ENCODE data around the gene CPNE9. TPM values are rescaled to one million over a fixed set of nuclear protein-coding genes. Genes with fewer than 3 reads are reported as not detected.

CPNE9 gene
- total and polyA plus RNA-seq, 2 of the 8 experiments (the other 6 are each of a cell fraction or from before 2014, with no cell fraction given), result 4.8 to 6.0 TPM

DNA sequence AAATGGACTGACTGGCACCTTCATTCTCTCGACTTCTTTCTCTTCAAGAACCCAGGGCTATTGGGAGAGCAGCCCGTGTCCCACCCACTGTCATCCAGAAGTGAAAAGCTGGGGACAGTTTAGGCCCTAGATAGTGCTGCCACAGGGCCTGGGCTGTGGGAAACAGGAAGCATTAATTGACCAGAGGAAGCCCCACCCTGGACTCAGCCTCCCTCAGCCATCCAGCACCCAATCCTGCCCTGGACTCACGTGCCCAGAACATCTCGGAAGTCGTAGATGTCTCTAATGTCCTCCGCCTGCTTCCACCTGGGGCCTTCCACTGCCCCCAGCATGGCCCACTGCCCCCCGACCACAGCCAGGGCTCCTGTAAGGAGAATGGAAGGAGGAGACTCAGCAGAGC, 63.8 kb downstream of the CPNE9 start:
- H2BK15ac ChIP-seq (ENCODE audit: low read length), result no peak overlapping the region
- no peak overlapping the region for H2AFZ ChIP-seq (ENCODE audit: low read length)
- H2BK20ac ChIP-seq (ENCODE audit: low read length), result no peak overlapping the region
- ChIA-PET POLR2A (ENCODE audit: partially characterized antibody) (interaction anchor here (1.1 to 5.2 kb wide), 2 partner anchors 11 to 16 kb away, joined by 4 to 43 read pairs; partner anchors contain the start of gene OGG1), CTCF (ENCODE audit: partially characterized antibody) (interaction anchor here (0.6 kb wide), 1 partner anchor 487 kb away, joined by 3 read pairs; no protein-coding TSS in a partner anchor)
- no peak overlapping the region for H3K9ac ChIP-seq (replicated peaks in 1 of 4; ENCODE audit: extremely low read depth in 1 of 4, low read depth in 3 of 4, low read length in 3 of 4)
- no peak for TF ChIP-seq SIRT6 (IDR thresholded peaks at IDR 0.05; ENCODE audit: low read length)
- TF ChIP-seq RAD21 (IDR thresholded peaks at IDR 0.05 in 1 of 2, conservative IDR thresholded peaks at IDR 0.05 in 1 of 2; ENCODE audit: low read depth in 2 of 2, low read length in 2 of 2), result no peak
- TF ChIP-seq, protein P1, sequence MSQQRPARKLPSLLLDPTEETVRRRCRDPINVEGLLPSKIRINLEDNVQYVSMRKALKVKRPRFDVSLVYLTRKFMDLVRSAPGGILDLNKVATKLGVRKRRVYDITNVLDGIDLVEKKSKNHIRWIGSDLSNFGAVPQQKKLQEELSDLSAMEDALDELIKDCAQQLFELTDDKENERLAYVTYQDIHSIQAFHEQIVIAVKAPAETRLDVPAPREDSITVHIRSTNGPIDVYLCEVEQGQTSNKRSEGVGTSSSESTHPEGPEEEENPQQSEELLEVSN (IDR thresholded peaks at IDR 0.05), result no peak
- TF ChIP-seq EZH2 (IDR thresholded peaks at IDR 0.05; ENCODE audit: low read depth, low read length, severe bottlenecking), result no peak
- TF ChIP-seq SUZ12 (IDR thresholded peaks at IDR 0.05; ENCODE audit: low read length), result no peak
- TF ChIP-seq BRCA1 (IDR thresholded peaks at IDR 0.05; ENCODE audit: low read depth, low read length), result no peak
- no peak for TF ChIP-seq CEBPB (IDR thresholded peaks at IDR 0.05; ENCODE audit: low read depth, low read length)
- TF ChIP-seq NANOG (IDR thresholded peaks at IDR 0.05; ENCODE audit: insufficient read depth, low read depth, low read length, poor library complexity, severe bottlenecking), result no peak
- TF ChIP-seq HDAC2 (IDR thresholded peaks at IDR 0.05; ENCODE audit: borderline replicate concordance in 1 of 2, low read depth in 2 of 2, low read length in 2 of 2), result no peak
- TF ChIP-seq BCL11A (IDR thresholded peaks at IDR 0.05; ENCODE audit: low read depth in 2 of 2, low read length in 2 of 2), result no peak
- TF ChIP-seq JUN (IDR thresholded peaks at IDR 0.05; ENCODE audit: low read depth, low read length), result no peak
- TF ChIP-seq FOSL1 (IDR thresholded peaks at IDR 0.05; ENCODE audit: insufficient read depth, low read depth, low read length), result no peak
- H3K4me3 ChIP-seq (ENCODE audit: extremely low read depth in 1 of 4, insufficient read depth in 2 of 4, low read depth in 3 of 4, low read length in 4 of 4), result no peak overlapping the region
- no peak overlapping the region for H2BK120ac ChIP-seq (replicated peaks; ENCODE audit: low read depth, low read length)
- H3K79me2 ChIP-seq (ENCODE audit: control insufficient read depth in 1 of 2, insufficient read depth in 2 of 2, low read length in 2 of 2), result no peaks in the 10 kb centered on the region
- H2BK5ac ChIP-seq (ENCODE audit: low read depth, low read length), result no peak overlapping the region
- no peak overlapping the region for H3K4me2 ChIP-seq (ENCODE audit: insufficient read depth in 1 of 2, low read depth in 2 of 2, low read length in 2 of 2)
- H4K8ac ChIP-seq (ENCODE audit: extremely low read depth, insufficient read depth, low read length), result no peak overlapping the region
- H3K27me3 ChIP-seq (replicated peaks in 1 of 4; ENCODE audit: control insufficient read depth in 3 of 4, extremely low read depth in 1 of 4, insufficient read depth in 3 of 4, low read length in 3 of 4), result peaks cover 1 to 24% (median 19%) of the 10 kb centered on the region in 4 experiments; a peak in 5 of 7 replicates
- no peak overlapping the region for H3K56ac ChIP-seq (replicated peaks; ENCODE audit: insufficient read length, low read depth, low read length)
- H2BK12ac ChIP-seq (ENCODE audit: low read depth, low read length), result no peak overlapping the region
- H3K79me1 ChIP-seq (ENCODE audit: low read depth, low read length), result no peaks in the 10 kb centered on the region
- peaks cover 0 to 10% (median 2%) of the 10 kb centered on the region in 4 experiments; a peak in 1 of 7 replicates for H3K4me1 ChIP-seq (replicated peaks in 1 of 4; ENCODE audit: control insufficient read depth in 3 of 4, insufficient read depth in 4 of 4, low read length in 3 of 4)
- H3K14ac ChIP-seq (ENCODE audit: insufficient read length), result no peak overlapping the region
- H4K20me1 ChIP-seq (replicated peaks in 1 of 2; ENCODE audit: control insufficient read depth in 1 of 2, insufficient read depth in 2 of 2, low read length in 2 of 2), result peaks cover 0 to 7% of the 10 kb centered on the region in 2 experiments
- no peak overlapping the region for H3K4ac ChIP-seq (replicated peaks; ENCODE audit: insufficient read length, low read depth, low read length)
- H3K18ac ChIP-seq (ENCODE audit: extremely low read depth, low read length), result no peak overlapping the region
- H3K27ac ChIP-seq (ENCODE audit: low read depth, low read length), result no peak overlapping the region
- H2AK5ac ChIP-seq (ENCODE audit: low read depth, low read length), result no peak overlapping the region
- WGBS, 2 experiments (ENCODE audit: extremely low coverage in 1 of 2, insufficient coverage in 1 of 2, insufficient read length in 1 of 2, insufficient replicate concordance in 2 of 2, low coverage in 1 of 2, low lambda C conversion rate in 2 of 2, missing lambda C conversion rate in 1 of 2), result 81% methylated on average over 7 of the region's 7 CpGs; no CpG with 5 or more reads in 1 of the 2 experiments
- H4K91ac ChIP-seq (replicated peaks; ENCODE audit: insufficient read length, low read length), result no peak overlapping the region
- no peaks in the 10 kb centered on the region for H3K9me3 ChIP-seq (ENCODE audit: insufficient read depth in 2 of 2, low read depth in 1 of 2, low read length in 1 of 2)
- H4K5ac ChIP-seq (ENCODE audit: insufficient read length, low read depth, low read length), result no peak overlapping the region
- no peak for FAIRE-seq
- no peak overlapping the region for H3K23ac ChIP-seq (ENCODE audit: insufficient read length)
- no peaks in the 10 kb centered on the region; a peak in 2 of 8 replicates for H3K36me3 ChIP-seq (ENCODE audit: control insufficient read depth in 2 of 4, insufficient read depth in 4 of 4, low read length in 3 of 4)
- no peak for DNase-seq (ENCODE audit: low read depth in 1 of 2, low spot score in 2 of 2)
- H3K23me2 ChIP-seq (ENCODE audit: low read depth, low read length), result peaks cover 7% of the 10 kb centered on the region
